GM18873 (cell line): ENCODE results near the gene TRIM27.
"Not testable (repeated sequence)": the region's sequence is repeated elsewhere in the genome, so short reads cannot be mapped to it uniquely, and the experiment has no call there.

ENCODE experiments used
- ATAC-seq: cut with Tn5 transposase; IDR thresholded peaks from one replicate; pipeline ENCODE4 v1.9.1; 2021; ENCODE audit warnings: mild to moderate bottlenecking, moderate library complexity, moderate number of reproducible peaks; ENCODE audit not compliant: unreplicated experiment, low FRiP score

Gene TRIM27

GRCh38 chr6:28943223-28943556 lies 19.4 kb upstream of the TRIM27 start:
- no peak for ATAC-seq

GRCh38 chr6:28941684-28942448 lies 18.1 kb upstream of the TRIM27 start:
- ATAC-seq, result no peak

- ATAC-seq, result peak; percentile 44
These were observed 17.3 kb upstream of the TRIM27 start for GRCh38 chr6:28940858-28941683.

- no peak for ATAC-seq
These were observed 16.6 kb upstream of the TRIM27 start for GRCh38 chr6:28940294-28940857.

- no peak for ATAC-seq
These were observed 9.3 kb upstream of the TRIM27 start for GRCh38 chr6:28933069-28933468.

GRCh38 chr6:28929887-28930620 lies 6.3 kb upstream of the TRIM27 start:
- ATAC-seq, result no peak

GRCh38 chr6:28929339-28929738 lies 5.6 kb upstream of the TRIM27 start:
- ATAC-seq, result not testable (repeated sequence)

GRCh38 chr6:28927846-28928245 lies 4.1 kb upstream of the TRIM27 start:
- ATAC-seq, result no peak

GRCh38 chr6:28922821-28923317 lies 916 bp downstream of the TRIM27 start:
- peak; percentile 4 for ATAC-seq

- ATAC-seq, result no peak
These were observed 1.6 kb downstream of the TRIM27 start for GRCh38 chr6:28922004-28922820.

GRCh38 chr6:28920281-28920680 lies 3.5 kb downstream of the TRIM27 start:
- no peak for ATAC-seq

GRCh38 chr6:28914941-28915340 lies 8.8 kb downstream of the TRIM27 start:
- no peak for ATAC-seq

- ATAC-seq, result no peak
These were observed 12.7 kb downstream of the TRIM27 start for GRCh38 chr6:28910901-28911690.

- no peak for ATAC-seq
These were observed 16.4 kb downstream of the TRIM27 start for GRCh38 chr6:28907394-28907793.

GRCh38 chr6:28906669-28907068 lies 17.1 kb downstream of the TRIM27 start:
- no peak for ATAC-seq

GRCh38 chr6:28903686-28904085 lies 20.1 kb downstream of the TRIM27 start:
- ATAC-seq, result no peak

GRCh38 chr6:28901831-28902230 lies 22.0 kb downstream of the TRIM27 start:
- ATAC-seq, result no peak

- no peak for ATAC-seq
These were observed 23.1 kb downstream of the TRIM27 start for GRCh38 chr6:28900577-28901256.

GRCh38 chr6:28898710-28898965 lies 25.1 kb downstream of the TRIM27 start:
- no peak for ATAC-seq
